H9 (cell line): Measurements from ENCODE around the gene COL23A1. TPM values are rescaled to one million over a fixed set of nuclear protein-coding genes. Genes with fewer than 3 reads are reported as not detected.

Source experiments
- DNase-seq: peaks from one replicate; pipeline ENCODE4 v3.0.0-alpha.2; 2017
- H2AFZ ChIP-seq: one replicate; pipeline ENCODE4 v1.6.1; 2013; ENCODE audit warnings: mild to moderate bottlenecking, low read length, control low read depth, moderate library complexity
- H2AK5ac ChIP-seq: 2 replicates; pipeline ENCODE4 v1.6.1; 2013; ENCODE audit warnings: low read length, control low read depth, mixed read lengths; ENCODE audit not compliant: insufficient read length
- H2BK120ac ChIP-seq: one replicate; pipeline ENCODE4 v1.6.1; 2013; ENCODE audit warnings: low read depth, mild to moderate bottlenecking, low read length, control low read depth, inconsistent platforms; ENCODE audit not compliant: poor library complexity, severe bottlenecking
- H2BK12ac ChIP-seq: 2 replicates; pipeline ENCODE4 v1.6.1; 2013; ENCODE audit warnings: low read length, control low read depth, mixed read lengths, low read depth; ENCODE audit not compliant: insufficient read length
- H2BK15ac ChIP-seq: 2 replicates; pipeline ENCODE4 v1.6.1; 2013; ENCODE audit warnings: low read depth, low read length, control low read depth
- H2BK20ac ChIP-seq: one replicate; pipeline ENCODE4 v1.6.1; 2013; ENCODE audit warnings: low read depth, mild to moderate bottlenecking, low read length, control low read depth, inconsistent platforms; ENCODE audit not compliant: poor library complexity, severe bottlenecking
- H2BK5ac ChIP-seq: 2 replicates; pipeline ENCODE4 v1.6.1; 2013; ENCODE audit warnings: low read length, control low read depth, mixed read lengths; ENCODE audit not compliant: insufficient read length
- H3K14ac ChIP-seq: 2 replicates; pipeline ENCODE4 v1.6.1; 2013; ENCODE audit warnings: low read length, control low read depth; ENCODE audit not compliant: insufficient read depth
- H3K18ac ChIP-seq: 2 replicates; pipeline ENCODE4 v1.6.1; 2013; ENCODE audit warnings: low read depth, mild to moderate bottlenecking, mixed read lengths, low read length, control low read depth; ENCODE audit not compliant: insufficient read length
- H3K23ac ChIP-seq: 2 replicates; pipeline ENCODE4 v1.6.1; 2013; ENCODE audit warnings: low read length, control low read depth, mixed read lengths, low read depth; ENCODE audit not compliant: insufficient read length
- H3K23me2 ChIP-seq: 2 replicates; pipeline ENCODE4 v1.6.1; 2013; ENCODE audit warnings: low read depth, mild to moderate bottlenecking, mixed read lengths, low read length, control low read depth; ENCODE audit not compliant: insufficient read length, poor library complexity, severe bottlenecking
- H3K27ac ChIP-seq: 2 replicates; pipeline ENCODE4 v1.5.1; 2013; ENCODE audit warnings: low read length, control low read depth, mixed read lengths, low read depth; ENCODE audit not compliant: insufficient read length
- H3K27me3 ChIP-seq: 2 replicates; pipeline ENCODE4 v1.6.1; 2013; ENCODE audit warnings: low read length, control low read depth, inconsistent platforms; ENCODE audit not compliant: insufficient read depth
- H3K4ac ChIP-seq: 2 replicates; pipeline ENCODE4 v1.6.1; 2013; ENCODE audit warnings: low read depth, mild to moderate bottlenecking, control low read depth, inconsistent platforms, low read length, moderate library complexity
- H3K4me1 ChIP-seq: 2 replicates; pipeline ENCODE4 v1.6.1; 2013; ENCODE audit warnings: low read length, control low read depth, inconsistent platforms; ENCODE audit not compliant: insufficient read depth
- H3K4me2 ChIP-seq: 2 replicates; pipeline ENCODE4 v1.6.1; 2013; ENCODE audit warnings: low read length, control low read depth, mixed read lengths; ENCODE audit not compliant: insufficient read length, insufficient read depth
- H3K56ac ChIP-seq: 2 replicates; pipeline ENCODE4 v1.6.1; 2013; ENCODE audit warnings: low read depth, mild to moderate bottlenecking, mixed read lengths, low read length, control low read depth; ENCODE audit not compliant: insufficient read length
- H3K79me1 ChIP-seq: 2 replicates; pipeline ENCODE4 v1.6.1; 2013; ENCODE audit warnings: low read depth, mild to moderate bottlenecking, moderate library complexity, low read length, control low read depth, inconsistent platforms; ENCODE audit not compliant: insufficient read depth, poor library complexity, severe bottlenecking
- H3K79me2 ChIP-seq: 2 replicates; pipeline ENCODE4 v1.6.1; 2013; ENCODE audit warnings: low read length, control low read depth, inconsistent platforms; ENCODE audit not compliant: insufficient read depth
- H3K9ac ChIP-seq: 2 replicates; pipeline ENCODE4 v1.6.1; 2013; ENCODE audit warnings: low read length, control low read depth, mixed read lengths; ENCODE audit not compliant: insufficient read length; ENCODE audit errors: extremely low read depth
- H3K9me3 ChIP-seq: one replicate; pipeline ENCODE4 v1.6.1; 2013; ENCODE audit warnings: low read depth, low read length, inconsistent platforms; ENCODE audit not compliant: control insufficient read depth
- H3T11ph ChIP-seq: one replicate; pipeline ENCODE4 v1.6.1; 2013; ENCODE audit warnings: mild to moderate bottlenecking, low read length, control low read depth, inconsistent platforms
- H4K20me1 ChIP-seq: one replicate; pipeline ENCODE4 v1.6.1; 2013; ENCODE audit not compliant: control insufficient read depth, insufficient read length, insufficient read depth
- H4K5ac ChIP-seq: 2 replicates; pipeline ENCODE4 v1.6.1; 2013; ENCODE audit warnings: low read depth, mild to moderate bottlenecking, mixed read lengths, low read length, control low read depth; ENCODE audit not compliant: insufficient read length
- H4K8ac ChIP-seq: replicated peaks from 2 replicates; pipeline ENCODE4 v1.6.1; 2013; ENCODE audit warnings: low read length, control low read depth, mixed read lengths, low read depth; ENCODE audit not compliant: insufficient read length
- H4K91ac ChIP-seq: 2 replicates; pipeline ENCODE4 v1.6.1; 2013; ENCODE audit warnings: low read depth, mild to moderate bottlenecking, moderate library complexity, mixed read lengths, low read length, control low read depth; ENCODE audit not compliant: insufficient read length
- H3K27ac Mint-ChIP-seq, 3 experiments: 2 replicates in 2 of 3; 3 replicates in 1 of 3; pipeline ENCODE4 v1.8.0; 2020 to 2021; ENCODE audit warnings: mixed read lengths in 3 of 3, mild to moderate bottlenecking in 1 of 3, moderate library complexity in 1 of 3
- H3K27me3 Mint-ChIP-seq: 2 replicates; pipeline ENCODE4 v1.8.0; 2021; ENCODE audit warnings: low read depth, mild to moderate bottlenecking, moderate library complexity, mixed read lengths
- H3K36me3 Mint-ChIP-seq, 3 experiments: 2 replicates in 2 of 3; 3 replicates in 1 of 3; pipeline ENCODE4 v1.8.0; 2020 to 2021; ENCODE audit warnings: low read depth in 3 of 3, mixed read lengths in 3 of 3; ENCODE audit not compliant: insufficient read depth in 1 of 3
- H3K4me1 Mint-ChIP-seq, 2 experiments: 2 replicates each; pipeline ENCODE4 v1.8.0; 2020; ENCODE audit warnings: mixed read lengths in 2 of 2
- H3K4me3 Mint-ChIP-seq, 2 experiments: 2 replicates in 1 of 2; 3 replicates in 1 of 2; pipeline ENCODE4 v1.8.0; 2020 to 2021; ENCODE audit warnings: mild to moderate bottlenecking in 2 of 2, mixed read lengths in 2 of 2, moderate library complexity in 1 of 2
- H3K9me3 Mint-ChIP-seq, 2 experiments: 2 replicates in 1 of 2; 3 replicates in 1 of 2; pipeline ENCODE4 v1.8.0; 2020; ENCODE audit warnings: mild to moderate bottlenecking in 2 of 2, mixed read lengths in 2 of 2, moderate library complexity in 1 of 2
- total RNA-seq: library from RNA; stranded (reverse); gene quantifications from 2 replicates; pipeline ENCODE4 v1.2.1, GENCODE V29; 2021
- TF ChIP-seq, protein P1 (sequence below): fragments of 200-600 bp; sonication (generic); conservative IDR thresholded peaks from 3 replicates; pipeline ENCODE4 v1.8.0; 2021; ENCODE audit warnings: antibody characterized with exemption, mild to moderate bottlenecking

The COL23A1 gene
- total RNA-seq, 1 experiment from 2014 or later = 2.6 TPM

DNA sequence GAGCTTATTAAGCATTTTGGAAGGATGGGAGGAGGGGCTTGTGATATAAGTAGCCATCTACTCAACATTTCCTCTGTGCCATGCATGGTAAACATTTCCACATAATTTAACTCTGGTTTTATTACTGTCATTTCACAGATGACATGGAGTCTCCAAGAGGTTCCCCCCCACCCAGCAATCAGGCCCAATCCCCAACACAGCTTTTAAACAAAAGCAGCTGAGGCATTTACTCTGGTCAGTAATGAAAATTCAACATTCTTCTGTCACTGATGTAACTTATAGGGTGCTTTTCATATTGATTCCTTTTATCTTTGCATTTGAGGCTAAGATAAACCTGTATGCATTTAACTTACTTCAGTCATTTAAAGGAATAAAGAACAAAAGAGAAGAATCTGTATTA, 128.1 kb downstream of the COL23A1 start:
- no peak overlapping the region for H3K14ac ChIP-seq
- no peak overlapping the region for H2BK20ac ChIP-seq
- H3K4me2 ChIP-seq = no peak overlapping the region
- H3K9me3 Mint-ChIP-seq = no peaks in the 10 kb centered on the region
- peaks cover 28 to 37% of the 10 kb centered on the region in 2 experiments for H3K4me1 Mint-ChIP-seq
- peaks cover 5% of the 10 kb centered on the region; the same call in 1 of the 2 replicates for H3K4me1 ChIP-seq
- DNase-seq = no peak
- no peak overlapping the region for H3T11ph ChIP-seq
- no peak overlapping the region for H2BK12ac ChIP-seq
- no peak overlapping the region for H3K4me3 Mint-ChIP-seq
- TF ChIP-seq, protein P1, sequence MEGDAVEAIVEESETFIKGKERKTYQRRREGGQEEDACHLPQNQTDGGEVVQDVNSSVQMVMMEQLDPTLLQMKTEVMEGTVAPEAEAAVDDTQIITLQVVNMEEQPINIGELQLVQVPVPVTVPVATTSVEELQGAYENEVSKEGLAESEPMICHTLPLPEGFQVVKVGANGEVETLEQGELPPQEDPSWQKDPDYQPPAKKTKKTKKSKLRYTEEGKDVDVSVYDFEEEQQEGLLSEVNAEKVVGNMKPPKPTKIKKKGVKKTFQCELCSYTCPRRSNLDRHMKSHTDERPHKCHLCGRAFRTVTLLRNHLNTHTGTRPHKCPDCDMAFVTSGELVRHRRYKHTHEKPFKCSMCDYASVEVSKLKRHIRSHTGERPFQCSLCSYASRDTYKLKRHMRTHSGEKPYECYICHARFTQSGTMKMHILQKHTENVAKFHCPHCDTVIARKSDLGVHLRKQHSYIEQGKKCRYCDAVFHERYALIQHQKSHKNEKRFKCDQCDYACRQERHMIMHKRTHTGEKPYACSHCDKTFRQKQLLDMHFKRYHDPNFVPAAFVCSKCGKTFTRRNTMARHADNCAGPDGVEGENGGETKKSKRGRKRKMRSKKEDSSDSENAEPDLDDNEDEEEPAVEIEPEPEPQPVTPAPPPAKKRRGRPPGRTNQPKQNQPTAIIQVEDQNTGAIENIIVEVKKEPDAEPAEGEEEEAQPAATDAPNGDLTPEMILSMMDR = no peak
- H3K9ac ChIP-seq = no peak overlapping the region
- 0 out of 2 replicates have a peak, but pooled peaks cover 1% of the 10 kb centered on the region for H3K79me2 ChIP-seq
- H2AFZ ChIP-seq = no peak overlapping the region
- H4K91ac ChIP-seq = no peak overlapping the region
- H3K23ac ChIP-seq = no peak overlapping the region
- no peaks in the 10 kb centered on the region for H3K23me2 ChIP-seq
- H3K36me3 Mint-ChIP-seq = no peaks in the 10 kb centered on the region
- no peak overlapping the region for H3K4ac ChIP-seq
- no peak overlapping the region for H2BK15ac ChIP-seq
- H3K56ac ChIP-seq = no peak overlapping the region
- no peak overlapping the region for H2BK5ac ChIP-seq
- H3K27ac Mint-ChIP-seq = peak overlapping the region in 2 of 3 experiments; percentile 10 to 13; a peak in 1 of 7 replicates
- no peak overlapping the region for H3K27ac ChIP-seq
- no peaks in the 10 kb centered on the region for H3K27me3 ChIP-seq
- H4K8ac ChIP-seq = no peak overlapping the region
- H4K20me1 ChIP-seq = no peaks in the 10 kb centered on the region
- H2BK120ac ChIP-seq = no peak overlapping the region
- H3K18ac ChIP-seq = no peak overlapping the region
- no peak overlapping the region for H4K5ac ChIP-seq
- H3K9me3 ChIP-seq = no peaks in the 10 kb centered on the region
- no peak overlapping the region for H2AK5ac ChIP-seq
- peaks cover 3% of the 10 kb centered on the region; the same call in 1 of the 2 replicates for H3K27me3 Mint-ChIP-seq
- no peaks in the 10 kb centered on the region for H3K79me1 ChIP-seq
